ENCODE measurements around the gene C1orf35.

C1orf35 gene

DNA sequence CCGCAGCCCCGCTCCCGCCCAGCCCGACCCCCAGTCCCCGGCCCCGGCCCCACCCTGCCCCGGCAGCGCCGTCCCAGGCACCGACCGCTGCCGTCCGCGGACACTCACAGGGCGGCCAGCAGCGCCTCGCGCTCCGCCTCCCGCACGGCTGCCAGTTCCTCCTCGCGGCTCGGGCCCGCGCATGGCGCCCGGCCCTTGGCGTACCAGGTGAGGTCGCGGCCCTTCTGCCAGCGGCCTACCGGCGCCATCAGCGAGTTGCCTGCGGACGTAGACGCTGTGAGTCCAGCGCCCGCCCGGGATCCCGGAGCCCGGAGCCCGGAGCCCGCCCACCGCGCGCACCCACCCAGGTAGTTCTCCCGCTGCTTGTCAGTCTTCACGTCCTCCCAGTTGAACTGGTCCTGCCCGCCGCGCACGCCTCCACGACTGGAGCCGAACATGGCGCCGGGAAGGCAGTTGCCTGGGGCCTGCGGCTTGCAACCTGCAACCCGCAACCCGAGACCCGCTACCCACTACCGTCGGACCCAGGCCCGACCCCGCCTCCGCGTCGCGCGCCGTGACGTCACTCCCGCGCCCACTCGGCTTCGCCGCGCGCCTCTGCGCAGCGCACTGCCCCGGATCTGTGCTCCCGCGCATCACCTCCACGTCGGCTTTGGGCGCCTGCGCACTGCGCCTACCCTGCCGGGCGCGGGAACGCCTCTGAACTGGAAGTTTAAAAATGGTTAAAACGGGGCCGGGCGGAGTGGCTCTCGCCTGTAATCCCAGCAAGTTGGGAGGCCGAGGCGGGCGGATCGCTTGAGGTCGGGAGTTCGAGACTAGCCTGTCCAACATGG is at the start of gene C1orf35:
TSS of gene C1orf35 (minus strand) at position 535 of the 830 bp plus-strand sequence. CDS start at position 437, 98 bp downstream.
- peak within 1 kb of the TSS; percentile 92 for H3K4me3 ChIP-seq
- DNase-seq (ENCODE audit: low spot score), result peak; percentile 93

DNA sequence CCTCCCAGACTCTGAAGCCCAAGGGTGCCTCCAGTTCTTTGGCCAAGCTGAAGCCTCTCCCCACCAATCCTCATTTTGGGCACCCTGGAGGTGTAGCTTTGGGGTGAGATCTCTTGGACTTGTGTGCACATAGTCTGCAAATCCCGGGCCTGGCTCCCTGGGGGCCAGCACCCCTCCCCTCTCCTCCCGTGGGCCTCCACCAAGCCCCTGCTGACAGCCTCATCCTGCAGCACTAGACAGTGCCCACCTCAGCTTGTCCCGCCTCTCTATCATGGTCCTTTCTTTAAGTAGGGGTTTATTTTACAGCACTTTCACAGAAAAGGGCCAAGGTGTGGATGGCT is 49.8 kb upstream of the C1orf35 start:
- no peak for DNase-seq (ENCODE audit: low spot score)
- TF ChIP-seq, protein P1, sequence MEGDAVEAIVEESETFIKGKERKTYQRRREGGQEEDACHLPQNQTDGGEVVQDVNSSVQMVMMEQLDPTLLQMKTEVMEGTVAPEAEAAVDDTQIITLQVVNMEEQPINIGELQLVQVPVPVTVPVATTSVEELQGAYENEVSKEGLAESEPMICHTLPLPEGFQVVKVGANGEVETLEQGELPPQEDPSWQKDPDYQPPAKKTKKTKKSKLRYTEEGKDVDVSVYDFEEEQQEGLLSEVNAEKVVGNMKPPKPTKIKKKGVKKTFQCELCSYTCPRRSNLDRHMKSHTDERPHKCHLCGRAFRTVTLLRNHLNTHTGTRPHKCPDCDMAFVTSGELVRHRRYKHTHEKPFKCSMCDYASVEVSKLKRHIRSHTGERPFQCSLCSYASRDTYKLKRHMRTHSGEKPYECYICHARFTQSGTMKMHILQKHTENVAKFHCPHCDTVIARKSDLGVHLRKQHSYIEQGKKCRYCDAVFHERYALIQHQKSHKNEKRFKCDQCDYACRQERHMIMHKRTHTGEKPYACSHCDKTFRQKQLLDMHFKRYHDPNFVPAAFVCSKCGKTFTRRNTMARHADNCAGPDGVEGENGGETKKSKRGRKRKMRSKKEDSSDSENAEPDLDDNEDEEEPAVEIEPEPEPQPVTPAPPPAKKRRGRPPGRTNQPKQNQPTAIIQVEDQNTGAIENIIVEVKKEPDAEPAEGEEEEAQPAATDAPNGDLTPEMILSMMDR (IDR thresholded peaks at IDR 0.05), result no peak
- peak overlapping the region in 1 of 2 donors; percentile 91 for H3K27ac ChIP-seq
- H3K4me3 ChIP-seq, result no peak overlapping the region

More for the DNA sequence above, at the start of gene C1orf35:
- H3K27ac ChIP-seq, result peak within 1 kb of the TSS; percentile 87 to 96
- TF ChIP-seq, protein P1 (IDR thresholded peaks at IDR 0.05), result no peak

DNA sequence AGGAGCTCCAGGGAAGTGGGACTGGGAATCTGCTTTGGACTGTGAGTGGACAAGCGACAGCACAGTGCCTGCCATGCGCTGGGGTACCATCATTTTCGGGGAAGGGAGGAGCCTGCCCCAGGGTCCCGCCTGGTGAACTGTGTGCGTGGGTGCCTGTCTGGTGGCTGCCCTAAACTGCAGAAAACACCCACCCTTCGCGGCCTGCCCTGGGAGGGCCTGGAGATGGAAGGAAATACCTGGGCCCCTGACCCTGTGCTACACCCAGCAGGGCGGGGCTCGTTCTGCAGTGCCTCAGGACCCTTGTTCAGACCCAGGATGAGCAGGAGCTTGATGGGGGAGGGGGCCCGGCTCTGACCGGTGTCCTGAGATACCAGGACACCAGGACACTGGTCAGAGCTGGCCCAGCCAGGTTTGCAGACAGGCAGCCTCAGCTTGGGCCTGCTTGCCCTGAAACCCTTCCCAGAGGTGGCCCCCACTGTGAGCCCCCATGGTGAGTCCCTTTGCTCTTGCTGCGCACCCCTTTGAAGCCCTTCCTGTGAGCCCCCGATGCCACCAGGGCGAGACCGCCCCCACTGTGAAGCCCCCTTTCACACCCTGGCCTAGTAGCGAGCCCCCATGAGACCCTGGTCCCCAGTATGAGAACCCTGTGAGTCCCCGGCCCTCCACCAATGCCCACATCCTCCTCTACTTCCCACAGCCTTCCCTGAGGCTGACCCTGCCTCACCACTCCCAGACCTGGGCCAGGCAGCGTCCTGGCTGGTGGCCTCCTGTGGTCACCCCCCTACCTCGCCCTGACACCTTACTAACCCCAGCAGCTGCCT is 49.2 kb upstream of the C1orf35 start:
- DNase-seq (ENCODE audit: low spot score), result no peak
- TF ChIP-seq, protein P1 (IDR thresholded peaks at IDR 0.05), result no peak
- H3K27ac ChIP-seq, result peak overlapping the region in 1 of 2 donors; percentile 91

DNA sequence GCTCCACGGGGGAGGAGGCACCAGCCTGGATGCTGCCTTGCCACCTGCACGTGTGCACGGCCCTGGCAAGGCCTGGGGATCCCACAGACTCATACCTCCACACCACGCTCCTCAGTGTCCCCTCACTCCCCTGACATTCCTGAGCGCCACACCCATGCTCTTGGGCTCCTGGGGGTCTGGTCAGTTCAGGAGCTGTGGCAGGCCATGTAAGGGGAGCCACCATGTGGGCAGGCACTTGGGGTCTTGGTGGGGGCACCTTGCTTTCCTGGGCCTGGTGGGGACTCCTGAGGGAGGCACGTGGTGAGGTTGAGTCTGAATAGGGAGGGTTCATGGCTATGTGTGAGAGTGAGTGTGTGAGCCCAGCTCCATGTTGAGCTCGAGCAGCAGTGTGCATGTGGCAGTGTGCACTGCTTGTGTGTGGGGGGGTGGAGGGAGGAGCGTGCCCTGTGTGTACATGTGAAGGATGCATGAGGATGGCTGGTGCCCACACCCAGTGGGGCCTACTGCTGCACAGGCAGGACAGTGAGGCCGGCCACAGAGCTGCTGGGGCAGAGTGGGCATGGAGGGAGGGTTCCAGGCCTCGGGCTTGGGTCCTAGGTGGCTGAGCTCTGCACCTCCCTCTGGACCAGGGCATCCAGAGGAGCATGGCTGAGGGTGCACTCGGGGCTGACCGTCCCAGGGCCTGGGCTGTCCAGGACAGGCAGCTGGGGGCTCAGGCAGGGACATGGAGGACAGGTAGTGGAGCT is 48.2 kb upstream of the C1orf35 start:
- DNase-seq (ENCODE audit: low spot score), result peak; percentile 69
- peak overlapping the region; percentile 71 to 91 for H3K27ac ChIP-seq
- TF ChIP-seq, protein P1 (IDR thresholded peaks at IDR 0.05), result no peak
- peak overlapping the region; percentile 61 for H3K4me3 ChIP-seq

More for the DNA sequence above, 49.2 kb upstream of the C1orf35 start:
- no peak overlapping the region for H3K4me3 ChIP-seq

DNA sequence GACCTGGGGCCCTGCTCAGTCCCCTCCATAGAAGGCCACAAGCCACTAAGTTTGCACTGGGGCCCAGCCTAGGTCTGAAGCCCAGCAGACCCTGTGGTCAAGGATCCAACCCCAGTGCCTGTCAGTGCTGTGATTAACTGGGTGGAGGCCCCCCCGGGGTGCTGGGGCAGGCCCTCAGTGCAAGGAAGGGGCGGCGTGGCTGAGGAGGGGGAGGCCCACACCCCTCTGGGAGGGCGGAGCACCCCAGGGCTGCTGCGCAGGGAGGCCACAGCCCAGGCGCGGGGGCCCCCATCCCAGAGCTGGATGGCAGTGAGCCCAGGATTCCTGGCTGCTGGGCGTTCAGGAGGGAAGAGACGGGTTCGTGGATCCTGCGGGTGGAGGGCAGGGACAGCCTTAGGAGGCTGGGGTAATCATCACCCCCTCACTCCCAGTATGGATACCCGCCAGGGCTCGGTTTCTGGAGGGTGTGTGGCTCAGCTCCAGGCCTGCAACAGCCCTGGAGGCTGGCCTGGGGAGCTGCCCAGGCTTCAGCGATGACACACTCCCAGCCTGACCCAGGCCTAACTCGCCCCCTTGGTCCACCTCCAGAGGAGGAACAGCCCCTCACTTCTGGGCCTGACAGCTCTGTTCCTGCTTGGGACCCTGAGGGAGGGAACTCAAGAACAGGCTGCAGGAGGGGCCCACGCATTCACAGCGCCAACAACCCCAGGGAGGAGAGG is 47.5 kb upstream of the C1orf35 start:
- peak; percentile 77 for DNase-seq (ENCODE audit: low spot score)
- H3K4me3 ChIP-seq, result peak overlapping the region; percentile 61
- TF ChIP-seq, protein P1 (IDR thresholded peaks at IDR 0.05), result no peak
- peak overlapping the region; percentile 71 to 91 for H3K27ac ChIP-seq

DNA sequence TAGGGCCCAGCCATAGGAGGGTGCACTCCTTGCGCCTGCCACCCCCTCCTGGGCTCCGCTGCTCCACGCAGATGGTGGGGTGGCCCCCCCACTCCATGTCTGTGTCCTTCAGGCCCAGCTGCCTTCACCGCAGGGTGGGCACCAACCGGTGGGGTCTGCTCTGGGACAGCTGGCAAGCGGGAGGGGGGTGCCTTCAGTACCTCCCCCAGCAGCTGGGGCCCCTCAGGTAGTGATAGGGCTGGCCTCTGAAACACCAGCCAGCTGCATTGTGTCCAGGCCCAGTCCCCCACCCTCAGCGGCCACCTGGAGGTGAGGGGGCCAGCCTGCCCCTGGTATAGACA is 47.0 kb upstream of the C1orf35 start:
- TF ChIP-seq, protein P1 (IDR thresholded peaks at IDR 0.05), result no peak
- no peak for DNase-seq (ENCODE audit: low spot score)
- peak overlapping the region; percentile 71 to 91 for H3K27ac ChIP-seq
- peak overlapping the region; percentile 61 for H3K4me3 ChIP-seq

All from coronary artery (tissue), 2 donors.